SK-N-SH treated with all-trans-retinoic acid at 6 μM for 48 hours (cell line): ENCODE measurements around the gene ZNF777.

ENCODE experiments used
- ATAC-seq: fragments of 200-7000 bp; cut with Tn5 transposase; 3 replicates; pipeline ENCODE4 v1.9.1; 2020; ENCODE audit warnings: mild to moderate bottlenecking, moderate library complexity
- ARNTL ChIP-seq: fragments of 450-650 bp; formaldehyde crosslinking; IDR thresholded peaks from 2 replicates; pipeline ENCODE4 v1.5.0; 2020; ENCODE audit warnings: low read depth, mild to moderate bottlenecking, moderate library complexity, borderline replicate concordance
- BACH2 ChIP-seq: fragments of 250-450 bp; sonication (Bioruptor Pico); IDR thresholded peaks from 2 replicates; pipeline ENCODE4 v1.9.0; 2021; ENCODE audit warnings: mild to moderate bottlenecking, borderline replicate concordance
- CSDC2 ChIP-seq: fragments of 250-450 bp; sonication (Bioruptor Pico); IDR thresholded peaks from 2 replicates; pipeline ENCODE4 v1.5.0; 2020; ENCODE audit warnings: mild to moderate bottlenecking, moderate library complexity
- ESRRG ChIP-seq: fragments of 250-450 bp; sonication (Bioruptor Pico); IDR thresholded peaks from 2 replicates; pipeline ENCODE4 v1.6.1; 2021; ENCODE audit warnings: mild to moderate bottlenecking
- GLIS3 ChIP-seq: fragments of 250-450 bp; sonication (Bioruptor Pico); IDR thresholded peaks from 2 replicates; pipeline ENCODE4 v1.5.0; 2020; ENCODE audit warnings: mild to moderate bottlenecking, moderate library complexity
- ISL1 ChIP-seq: fragments of 250-450 bp; sonication (Bioruptor Pico); IDR thresholded peaks from 2 replicates; pipeline ENCODE4 v2.1.2; 2022; ENCODE audit warnings: mild to moderate bottlenecking, moderate library complexity
- OSR1 ChIP-seq: fragments of 250-450 bp; sonication (Bioruptor Pico); IDR thresholded peaks from 2 replicates; pipeline ENCODE4 v1.8.0; 2022; ENCODE audit warnings: moderate library complexity, mild to moderate bottlenecking, inconsistent platforms
- PPARA ChIP-seq: fragments of 250-450 bp; sonication (Bioruptor Pico); IDR thresholded peaks from 2 replicates; pipeline ENCODE4 v1.5.0; 2020; ENCODE audit warnings: mild to moderate bottlenecking, borderline replicate concordance
- RARB ChIP-seq: fragments of 250-450 bp; sonication (Bioruptor Pico); IDR thresholded peaks from 2 replicates; pipeline ENCODE4 v1.8.0; 2021; ENCODE audit warnings: mild to moderate bottlenecking, moderate library complexity
- SNAI2 ChIP-seq: fragments of 250-450 bp; sonication (Bioruptor Pico); IDR thresholded peaks from 2 replicates; pipeline ENCODE4 v1.5.0; 2020; ENCODE audit warnings: mild to moderate bottlenecking, moderate library complexity
- TCF4 ChIP-seq: fragments of 250-450 bp; sonication (Bioruptor Pico); IDR thresholded peaks from 2 replicates; pipeline ENCODE4 v1.8.0; 2021; ENCODE audit warnings: mild to moderate bottlenecking, moderate library complexity, borderline replicate concordance
- TOX ChIP-seq: fragments of 250-450 bp; sonication (Bioruptor Pico); IDR thresholded peaks from 2 replicates; pipeline ENCODE4 v1.8.0; 2021; ENCODE audit warnings: mild to moderate bottlenecking, moderate library complexity, borderline replicate concordance
- ZC3H10 ChIP-seq: fragments of 250-450 bp; sonication (Bioruptor Pico); IDR thresholded peaks from 2 replicates; pipeline ENCODE4 v1.5.1; 2021; ENCODE audit warnings: mild to moderate bottlenecking, moderate library complexity
- ZFP3 ChIP-seq: fragments of 250-450 bp; sonication (Bioruptor Pico); IDR thresholded peaks from 2 replicates; pipeline ENCODE4 v1.5.0; 2020; ENCODE audit warnings: mild to moderate bottlenecking, moderate library complexity
- ZFP30 ChIP-seq: fragments of 450-650 bp; formaldehyde crosslinking; IDR thresholded peaks from 2 replicates; pipeline ENCODE4 v1.5.0; 2022; ENCODE audit warnings: mild to moderate bottlenecking, moderate library complexity
- ZNF565 ChIP-seq: fragments of 450-650 bp; formaldehyde crosslinking; conservative IDR thresholded peaks from 2 replicates; pipeline ENCODE4 v1.5.0; 2020; ENCODE audit warnings: low read depth, mild to moderate bottlenecking, moderate library complexity
- ZNF8 ChIP-seq: fragments of 450-650 bp; formaldehyde crosslinking; IDR thresholded peaks from 2 replicates; pipeline ENCODE4 v1.5.0; 2020; ENCODE audit warnings: mild to moderate bottlenecking, moderate library complexity
- TF ChIP-seq, protein P1 (sequence below): fragments of 250-450 bp; sonication (Bioruptor Pico); IDR thresholded peaks from 2 replicates; pipeline ENCODE4 v1.5.0; 2020; ENCODE audit warnings: mild to moderate bottlenecking, moderate library complexity
- TF ChIP-seq, protein P2 (sequence below): fragments of 250-450 bp; sonication (Bioruptor Pico); IDR thresholded peaks from 2 replicates; pipeline ENCODE4 v1.5.1; 2021; ENCODE audit warnings: mild to moderate bottlenecking, moderate library complexity
- TF ChIP-seq, protein P3 (sequence below): fragments of 250-450 bp; sonication (Bioruptor Pico); IDR thresholded peaks from 2 replicates; pipeline ENCODE4 v1.8.0; 2020; ENCODE audit warnings: mild to moderate bottlenecking, moderate library complexity, borderline replicate concordance
- TF ChIP-seq, protein P4 (sequence below): fragments of 250-450 bp; sonication (Bioruptor Pico); IDR thresholded peaks from 2 replicates; pipeline ENCODE4 v1.5.1; 2020; ENCODE audit warnings: low read depth, mild to moderate bottlenecking, moderate library complexity
- TF ChIP-seq, protein P5 (sequence below): fragments of 250-450 bp; sonication (Bioruptor Pico); IDR thresholded peaks from 2 replicates; pipeline ENCODE4 v1.8.0; 2021; ENCODE audit warnings: low read depth, mild to moderate bottlenecking, moderate library complexity, borderline replicate concordance

Gene ZNF777

DNA sequence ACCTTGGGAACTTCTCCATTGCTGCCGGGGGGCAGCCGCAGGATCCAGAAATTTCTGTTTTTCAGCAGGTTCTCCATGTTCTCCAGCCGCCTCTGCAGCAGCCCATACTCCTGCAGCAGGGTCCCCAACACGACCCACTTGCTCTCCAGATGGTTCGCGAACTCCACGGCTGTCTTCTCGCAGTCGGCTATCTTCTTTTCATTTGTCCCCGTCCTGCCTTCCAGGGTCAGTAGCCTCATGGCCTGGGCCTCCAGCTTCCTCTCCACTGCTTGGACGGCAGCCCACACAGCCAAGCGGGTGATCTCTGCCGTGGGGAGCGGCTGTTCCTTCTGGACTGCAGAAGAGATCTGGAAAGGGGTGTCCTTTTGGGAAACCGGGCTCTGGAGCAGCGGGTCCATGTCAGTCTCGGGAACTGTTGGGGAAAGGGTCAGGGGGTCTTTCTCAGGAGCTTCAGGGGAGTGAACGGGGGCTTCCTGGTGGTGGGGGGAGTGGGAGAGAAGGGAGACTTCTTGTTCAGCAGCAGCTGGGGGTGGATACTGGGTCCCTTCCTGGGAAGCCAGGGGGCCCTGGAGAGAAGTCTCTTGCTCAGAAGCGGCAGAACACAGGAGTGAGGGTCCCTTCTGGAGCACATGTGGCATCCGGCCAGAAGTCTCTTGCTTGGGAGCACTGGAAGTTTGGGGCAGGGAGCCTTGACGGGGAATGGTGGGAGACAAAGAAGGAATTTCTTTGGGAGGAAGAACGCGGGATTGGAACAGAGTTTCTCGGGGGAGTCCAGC is 5.5 kb downstream of the ZNF777 start:
- ATAC-seq, result no peak
- TF ChIP-seq ZNF565 (CRISPR knock-in tag) (no peak), ZFP30 (CRISPR knock-in tag) (no peak), CSDC2 (CRISPR knock-in tag) (no peak), ESRRG (CRISPR knock-in tag) (no peak), BACH2 (no peak)

DNA sequence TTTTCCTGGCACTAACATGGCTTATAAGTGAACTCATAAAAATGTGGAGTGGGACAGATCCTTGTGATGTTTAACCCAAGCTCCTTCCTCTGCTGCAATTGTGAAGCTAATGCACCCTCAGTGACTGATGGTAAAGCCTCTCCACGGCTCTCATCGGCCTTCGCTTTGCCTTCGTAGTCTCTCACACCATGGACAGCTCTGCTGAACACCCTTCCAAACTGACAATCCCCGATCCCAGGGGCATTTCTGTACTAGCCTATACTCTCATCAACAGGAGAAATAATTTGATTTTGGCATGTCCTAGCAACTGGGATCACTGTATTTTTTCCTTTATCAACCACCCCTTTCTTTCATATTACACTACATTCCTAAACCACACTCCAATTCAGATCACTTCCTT is 6.1 kb downstream of the ZNF777 start:
- no peak for ATAC-seq
- TF ChIP-seq ZFP30 (CRISPR knock-in tag) (no peak), ARNTL (CRISPR knock-in tag) (no peak), ZNF8 (no peak), ZNF565 (CRISPR knock-in tag) (no peak), SNAI2 (no peak), CSDC2 (CRISPR knock-in tag) (no peak), TCF4 (CRISPR knock-in tag) (no peak), RARB (CRISPR knock-in tag) (no peak), ESRRG (CRISPR knock-in tag) (no peak), GLIS3 (no peak), ZFP3 (no peak), ISL1 (CRISPR knock-in tag) (no peak), OSR1 (CRISPR knock-in tag) (no peak), ZC3H10 (no peak), TOX (CRISPR knock-in tag) (no peak)
- TF ChIP-seq, protein P1, sequence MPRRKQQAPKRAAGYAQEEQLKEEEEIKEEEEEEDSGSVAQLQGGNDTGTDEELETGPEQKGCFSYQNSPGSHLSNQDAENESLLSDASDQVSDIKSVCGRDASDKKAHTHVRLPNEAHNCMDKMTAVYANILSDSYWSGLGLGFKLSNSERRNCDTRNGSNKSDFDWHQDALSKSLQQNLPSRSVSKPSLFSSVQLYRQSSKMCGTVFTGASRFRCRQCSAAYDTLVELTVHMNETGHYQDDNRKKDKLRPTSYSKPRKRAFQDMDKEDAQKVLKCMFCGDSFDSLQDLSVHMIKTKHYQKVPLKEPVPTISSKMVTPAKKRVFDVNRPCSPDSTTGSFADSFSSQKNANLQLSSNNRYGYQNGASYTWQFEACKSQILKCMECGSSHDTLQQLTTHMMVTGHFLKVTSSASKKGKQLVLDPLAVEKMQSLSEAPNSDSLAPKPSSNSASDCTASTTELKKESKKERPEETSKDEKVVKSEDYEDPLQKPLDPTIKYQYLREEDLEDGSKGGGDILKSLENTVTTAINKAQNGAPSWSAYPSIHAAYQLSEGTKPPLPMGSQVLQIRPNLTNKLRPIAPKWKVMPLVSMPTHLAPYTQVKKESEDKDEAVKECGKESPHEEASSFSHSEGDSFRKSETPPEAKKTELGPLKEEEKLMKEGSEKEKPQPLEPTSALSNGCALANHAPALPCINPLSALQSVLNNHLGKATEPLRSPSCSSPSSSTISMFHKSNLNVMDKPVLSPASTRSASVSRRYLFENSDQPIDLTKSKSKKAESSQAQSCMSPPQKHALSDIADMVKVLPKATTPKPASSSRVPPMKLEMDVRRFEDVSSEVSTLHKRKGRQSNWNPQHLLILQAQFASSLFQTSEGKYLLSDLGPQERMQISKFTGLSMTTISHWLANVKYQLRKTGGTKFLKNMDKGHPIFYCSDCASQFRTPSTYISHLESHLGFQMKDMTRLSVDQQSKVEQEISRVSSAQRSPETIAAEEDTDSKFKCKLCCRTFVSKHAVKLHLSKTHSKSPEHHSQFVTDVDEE (CRISPR knock-in tag), result no peak
- TF ChIP-seq, protein P2, sequence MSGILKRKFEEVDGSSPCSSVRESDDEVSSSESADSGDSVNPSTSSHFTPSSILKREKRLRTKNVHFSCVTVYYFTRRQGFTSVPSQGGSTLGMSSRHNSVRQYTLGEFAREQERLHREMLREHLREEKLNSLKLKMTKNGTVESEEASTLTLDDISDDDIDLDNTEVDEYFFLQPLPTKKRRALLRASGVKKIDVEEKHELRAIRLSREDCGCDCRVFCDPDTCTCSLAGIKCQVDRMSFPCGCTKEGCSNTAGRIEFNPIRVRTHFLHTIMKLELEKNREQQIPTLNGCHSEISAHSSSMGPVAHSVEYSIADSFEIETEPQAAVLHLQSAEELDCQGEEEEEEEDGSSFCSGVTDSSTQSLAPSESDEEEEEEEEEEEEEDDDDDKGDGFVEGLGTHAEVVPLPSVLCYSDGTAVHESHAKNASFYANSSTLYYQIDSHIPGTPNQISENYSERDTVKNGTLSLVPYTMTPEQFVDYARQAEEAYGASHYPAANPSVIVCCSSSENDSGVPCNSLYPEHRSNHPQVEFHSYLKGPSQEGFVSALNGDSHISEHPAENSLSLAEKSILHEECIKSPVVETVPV (CRISPR knock-in tag), result no peak
- TF ChIP-seq, protein P3, sequence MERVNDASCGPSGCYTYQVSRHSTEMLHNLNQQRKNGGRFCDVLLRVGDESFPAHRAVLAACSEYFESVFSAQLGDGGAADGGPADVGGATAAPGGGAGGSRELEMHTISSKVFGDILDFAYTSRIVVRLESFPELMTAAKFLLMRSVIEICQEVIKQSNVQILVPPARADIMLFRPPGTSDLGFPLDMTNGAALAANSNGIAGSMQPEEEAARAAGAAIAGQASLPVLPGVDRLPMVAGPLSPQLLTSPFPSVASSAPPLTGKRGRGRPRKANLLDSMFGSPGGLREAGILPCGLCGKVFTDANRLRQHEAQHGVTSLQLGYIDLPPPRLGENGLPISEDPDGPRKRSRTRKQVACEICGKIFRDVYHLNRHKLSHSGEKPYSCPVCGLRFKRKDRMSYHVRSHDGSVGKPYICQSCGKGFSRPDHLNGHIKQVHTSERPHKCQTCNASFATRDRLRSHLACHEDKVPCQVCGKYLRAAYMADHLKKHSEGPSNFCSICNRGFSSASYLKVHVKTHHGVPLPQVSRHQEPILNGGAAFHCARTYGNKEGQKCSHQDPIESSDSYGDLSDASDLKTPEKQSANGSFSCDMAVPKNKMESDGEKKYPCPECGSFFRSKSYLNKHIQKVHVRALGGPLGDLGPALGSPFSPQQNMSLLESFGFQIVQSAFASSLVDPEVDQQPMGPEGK (CRISPR knock-in tag), result no peak
- TF ChIP-seq, protein P4, sequence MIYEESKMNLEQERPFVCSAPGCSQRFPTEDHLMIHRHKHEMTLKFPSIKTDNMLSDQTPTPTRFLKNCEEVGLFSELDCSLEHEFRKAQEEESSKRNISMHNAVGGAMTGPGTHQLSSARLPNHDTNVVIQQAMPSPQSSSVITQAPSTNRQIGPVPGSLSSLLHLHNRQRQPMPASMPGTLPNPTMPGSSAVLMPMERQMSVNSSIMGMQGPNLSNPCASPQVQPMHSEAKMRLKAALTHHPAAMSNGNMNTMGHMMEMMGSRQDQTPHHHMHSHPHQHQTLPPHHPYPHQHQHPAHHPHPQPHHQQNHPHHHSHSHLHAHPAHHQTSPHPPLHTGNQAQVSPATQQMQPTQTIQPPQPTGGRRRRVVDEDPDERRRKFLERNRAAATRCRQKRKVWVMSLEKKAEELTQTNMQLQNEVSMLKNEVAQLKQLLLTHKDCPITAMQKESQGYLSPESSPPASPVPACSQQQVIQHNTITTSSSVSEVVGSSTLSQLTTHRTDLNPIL (CRISPR knock-in tag), result no peak
- TF ChIP-seq, protein P5, sequence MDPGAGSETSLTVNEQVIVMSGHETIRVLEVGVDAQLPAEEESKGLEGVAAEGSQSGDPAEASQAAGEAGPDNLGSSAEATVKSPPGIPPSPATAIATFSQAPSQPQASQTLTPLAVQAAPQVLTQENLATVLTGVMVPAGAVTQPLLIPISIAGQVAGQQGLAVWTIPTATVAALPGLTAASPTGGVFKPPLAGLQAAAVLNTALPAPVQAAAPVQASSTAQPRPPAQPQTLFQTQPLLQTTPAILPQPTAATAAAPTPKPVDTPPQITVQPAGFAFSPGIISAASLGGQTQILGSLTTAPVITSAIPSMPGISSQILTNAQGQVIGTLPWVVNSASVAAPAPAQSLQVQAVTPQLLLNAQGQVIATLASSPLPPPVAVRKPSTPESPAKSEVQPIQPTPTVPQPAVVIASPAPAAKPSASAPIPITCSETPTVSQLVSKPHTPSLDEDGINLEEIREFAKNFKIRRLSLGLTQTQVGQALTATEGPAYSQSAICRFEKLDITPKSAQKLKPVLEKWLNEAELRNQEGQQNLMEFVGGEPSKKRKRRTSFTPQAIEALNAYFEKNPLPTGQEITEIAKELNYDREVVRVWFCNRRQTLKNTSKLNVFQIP, result no peak

DNA sequence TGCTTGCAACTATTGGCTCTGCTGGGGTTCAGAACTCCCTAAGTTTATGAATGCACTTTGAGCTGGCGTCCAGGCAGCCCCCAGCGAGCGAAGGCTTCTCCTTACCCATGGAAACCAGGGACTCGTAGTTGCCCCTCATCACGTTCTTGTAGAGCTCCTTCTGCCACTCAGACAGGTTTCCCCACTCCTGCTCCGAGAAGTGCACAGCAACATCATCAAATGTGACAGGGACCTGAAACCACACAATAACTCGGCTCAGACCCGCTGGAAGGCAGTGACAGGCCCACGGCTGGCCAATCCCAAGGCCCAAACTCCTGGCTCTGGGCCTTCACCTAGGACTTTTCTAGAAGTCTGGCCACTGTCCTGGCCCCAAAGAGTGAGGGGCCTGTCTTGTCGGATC is 6.9 kb downstream of the ZNF777 start:
- no peak for ATAC-seq
- TF ChIP-seq SNAI2 (no peak), PPARA (CRISPR knock-in tag) (no peak)
- TF ChIP-seq, all 23 proteins: peak for 0
